HG02678 (cell line): Measurements from ENCODE around the gene CACNB2.
"Not testable (repeated sequence)": the region's sequence is repeated elsewhere in the genome, so short reads cannot be mapped to it uniquely, and the experiment has no call there.

Source experiments
- ATAC-seq: cut with Tn5 transposase; IDR thresholded peaks from one replicate; pipeline ENCODE4 v1.9.1; 2021; ENCODE audit warnings: mild to moderate bottlenecking, moderate library complexity; ENCODE audit not compliant: unreplicated experiment

The CACNB2 gene

GRCh38 chr10:18144928-18145327 is 4.7 kb downstream of the CACNB2 start:
- no peak for ATAC-seq

GRCh38 chr10:18145652-18146051 is 5.4 kb downstream of the CACNB2 start:
- ATAC-seq, result no peak

- ATAC-seq, result no peak
Measured at GRCh38 chr10:18149196-18149800, 9.1 kb downstream of the CACNB2 start.

- ATAC-seq, result no peak
Measured at GRCh38 chr10:18151356-18151890, 11.2 kb downstream of the CACNB2 start.

GRCh38 chr10:18153381-18153780 is 13.2 kb downstream of the CACNB2 start:
- not testable (repeated sequence) for ATAC-seq

GRCh38 chr10:18155321-18155720 is 15.1 kb downstream of the CACNB2 start:
- ATAC-seq, result no peak

GRCh38 chr10:18156797-18157196 is 16.6 kb downstream of the CACNB2 start:
- not testable (repeated sequence) for ATAC-seq

GRCh38 chr10:18157881-18158280 is 17.7 kb downstream of the CACNB2 start:
- ATAC-seq, result no peak

- no peak for ATAC-seq
Measured at GRCh38 chr10:18158773-18159265, 18.6 kb downstream of the CACNB2 start.

GRCh38 chr10:18159557-18159956 is 19.3 kb downstream of the CACNB2 start:
- ATAC-seq, result no peak

- no peak for ATAC-seq
Measured at GRCh38 chr10:18162021-18162627, 21.9 kb downstream of the CACNB2 start.

GRCh38 chr10:18164093-18164492 is 23.9 kb downstream of the CACNB2 start:
- ATAC-seq, result no peak

GRCh38 chr10:18164748-18165361 is 24.6 kb downstream of the CACNB2 start:
- no peak for ATAC-seq

GRCh38 chr10:18178854-18179483 is 38.7 kb downstream of the CACNB2 start:
- no peak for ATAC-seq

GRCh38 chr10:18179891-18180290 is 39.7 kb downstream of the CACNB2 start:
- ATAC-seq, result no peak

GRCh38 chr10:18181382-18181781 is 41.2 kb downstream of the CACNB2 start:
- not testable (repeated sequence) for ATAC-seq

GRCh38 chr10:18185621-18186020 is 45.4 kb downstream of the CACNB2 start:
- no peak for ATAC-seq

GRCh38 chr10:18190840-18191239 is 50.6 kb downstream of the CACNB2 start:
- no peak for ATAC-seq

- no peak for ATAC-seq
Measured at GRCh38 chr10:18194634-18195033, 54.4 kb downstream of the CACNB2 start.

GRCh38 chr10:18195060-18195799 is 55.0 kb downstream of the CACNB2 start:
- ATAC-seq, result no peak
